Endothelial cell (in vitro differentiated cells): ENCODE data around the gene KEAP1. TPM values are rescaled to one million over a fixed set of nuclear protein-coding genes. Genes with fewer than 3 reads are reported as not detected.

ENCODE experiments used
- DNase-seq: peaks from one replicate; pipeline ENCODE4 v3.0.0; 2021; ENCODE audit warnings: low spot score
- H3K27ac Mint-ChIP-seq: one replicate; pipeline ENCODE4 v1.8.0; 2021; ENCODE audit warnings: mixed read lengths, inconsistent platforms; ENCODE audit not compliant: unreplicated experiment
- H3K27me3 Mint-ChIP-seq: one replicate; pipeline ENCODE4 v1.8.0; 2021; ENCODE audit warnings: mild to moderate bottlenecking, moderate library complexity, mixed read lengths, inconsistent platforms; ENCODE audit not compliant: unreplicated experiment
- H3K36me3 Mint-ChIP-seq: one replicate; pipeline ENCODE4 v1.8.0; 2021; ENCODE audit warnings: mild to moderate bottlenecking, low read depth, mixed read lengths, inconsistent platforms; ENCODE audit not compliant: unreplicated experiment
- H3K4me1 Mint-ChIP-seq: one replicate; pipeline ENCODE4 v1.8.0; 2021; ENCODE audit warnings: mild to moderate bottlenecking, mixed read lengths, inconsistent platforms; ENCODE audit not compliant: unreplicated experiment
- H3K4me3 Mint-ChIP-seq: one replicate; pipeline ENCODE4 v1.8.0; 2021; ENCODE audit warnings: mild to moderate bottlenecking, mixed read lengths, inconsistent platforms; ENCODE audit not compliant: unreplicated experiment
- H3K9me3 Mint-ChIP-seq: one replicate; pipeline ENCODE4 v1.8.0; 2021; ENCODE audit warnings: mixed read lengths, inconsistent platforms; ENCODE audit not compliant: unreplicated experiment
- microRNA-seq: library from miRNA; unstranded; fragments of <30 nt; microRNA quantifications from one replicate; pipeline ENCODE4, GENCODE V29; 2020; ENCODE audit not compliant: unreplicated experiment
- total RNA-seq: library from RNA; stranded (reverse); fragmentation: NEBNext Ultra II Directional; extraction: Animal tissue kit (Norgen Biotek cat#: 25700); gene quantifications from one replicate; pipeline ENCODE4 v1.2.1, GENCODE V29; 2021; ENCODE audit not compliant: unreplicated experiment
- TF ChIP-seq, protein P1 (sequence below): fragments of 200-600 bp; sonication (generic); IDR thresholded peaks from one replicate; pipeline ENCODE4 v1.5.0; 2021; ENCODE audit warnings: antibody characterized with exemption; ENCODE audit not compliant: unreplicated experiment

KEAP1 gene
- total RNA-seq, 1 donor from 2014 or later = 56.4 TPM

- no peaks in the 10 kb centered on the region for H3K4me1 Mint-ChIP-seq
- peaks cover 5% of the 10 kb centered on the region for H3K27me3 Mint-ChIP-seq
Measured at GRCh38 chr19:10442698-10443097, 60.5 kb downstream of the KEAP1 start.

DNA sequence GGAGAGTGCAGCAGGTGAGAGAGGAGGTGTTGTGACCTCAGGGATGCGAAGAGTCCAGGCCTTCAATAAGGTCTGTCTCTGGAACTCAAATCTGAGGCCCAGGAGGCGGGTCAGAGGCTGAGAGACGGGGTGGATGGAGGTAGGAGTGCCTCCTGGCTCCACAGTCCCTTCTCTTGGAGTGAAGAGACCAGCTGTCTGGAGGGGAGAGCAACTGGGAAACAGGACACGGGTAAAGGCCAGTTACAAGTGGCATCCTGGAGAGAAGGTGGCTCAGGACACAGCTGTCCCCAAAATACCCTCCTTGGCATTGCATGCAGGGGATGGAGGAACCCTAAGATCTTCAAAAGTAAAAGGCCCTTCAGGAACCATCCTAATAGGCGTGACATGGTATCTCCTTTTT, 63.6 kb downstream of the KEAP1 start:
- TF ChIP-seq, protein P1, sequence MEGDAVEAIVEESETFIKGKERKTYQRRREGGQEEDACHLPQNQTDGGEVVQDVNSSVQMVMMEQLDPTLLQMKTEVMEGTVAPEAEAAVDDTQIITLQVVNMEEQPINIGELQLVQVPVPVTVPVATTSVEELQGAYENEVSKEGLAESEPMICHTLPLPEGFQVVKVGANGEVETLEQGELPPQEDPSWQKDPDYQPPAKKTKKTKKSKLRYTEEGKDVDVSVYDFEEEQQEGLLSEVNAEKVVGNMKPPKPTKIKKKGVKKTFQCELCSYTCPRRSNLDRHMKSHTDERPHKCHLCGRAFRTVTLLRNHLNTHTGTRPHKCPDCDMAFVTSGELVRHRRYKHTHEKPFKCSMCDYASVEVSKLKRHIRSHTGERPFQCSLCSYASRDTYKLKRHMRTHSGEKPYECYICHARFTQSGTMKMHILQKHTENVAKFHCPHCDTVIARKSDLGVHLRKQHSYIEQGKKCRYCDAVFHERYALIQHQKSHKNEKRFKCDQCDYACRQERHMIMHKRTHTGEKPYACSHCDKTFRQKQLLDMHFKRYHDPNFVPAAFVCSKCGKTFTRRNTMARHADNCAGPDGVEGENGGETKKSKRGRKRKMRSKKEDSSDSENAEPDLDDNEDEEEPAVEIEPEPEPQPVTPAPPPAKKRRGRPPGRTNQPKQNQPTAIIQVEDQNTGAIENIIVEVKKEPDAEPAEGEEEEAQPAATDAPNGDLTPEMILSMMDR = no peak
- DNase-seq = no peak
- no peaks in the 10 kb centered on the region for H3K9me3 Mint-ChIP-seq
- peaks cover 3% of the 10 kb centered on the region for H3K27me3 Mint-ChIP-seq
- no peak overlapping the region for H3K27ac Mint-ChIP-seq
- H3K4me1 Mint-ChIP-seq = no peaks in the 10 kb centered on the region
- H3K4me3 Mint-ChIP-seq = no peak overlapping the region
- H3K36me3 Mint-ChIP-seq = no peaks in the 10 kb centered on the region

More at GRCh38 chr19:10442698-10443097, 60.5 kb downstream of the KEAP1 start:
- DNase-seq = no peak
- TF ChIP-seq, protein P1 = no peak
- H3K4me3 Mint-ChIP-seq = no peak overlapping the region
- no peaks in the 10 kb centered on the region for H3K36me3 Mint-ChIP-seq
- no peaks in the 10 kb centered on the region for H3K9me3 Mint-ChIP-seq
- no peak overlapping the region for H3K27ac Mint-ChIP-seq

Small RNA genes within 50 kb of the gene (microRNA-seq; reads per million reads assigned to microRNA genes)
- 0.35 reads per million for gene MIR1238

Other genes with a start within 250 kb of the KEAP1 start
- 7.2 TPM for gene ICAM1, start 232.2 kb downstream of the KEAP1 start, total RNA-seq
- 0.36 TPM for gene ICAM4, start 216.4 kb downstream of the KEAP1 start, total RNA-seq
- not detected for gene ICAM5, start 213.4 kb downstream of the KEAP1 start, total RNA-seq
- gene ZGLP1, start 193.5 kb downstream of the KEAP1 start, total RNA-seq = 8.2 TPM
- gene FDX2, start 187.3 kb downstream of the KEAP1 start, total RNA-seq = 18.9 TPM
- gene RAVER1, start 169.8 kb downstream of the KEAP1 start, total RNA-seq = 46.1 TPM
- 24.9 TPM for gene ICAM3, start 163.7 kb downstream of the KEAP1 start, total RNA-seq
- gene TYK2, start 122.8 kb downstream of the KEAP1 start, total RNA-seq = 143 TPM
- gene CDC37, start 99.8 kb downstream of the KEAP1 start, total RNA-seq = 386 TPM
- gene PDE4A, start 82.8 kb downstream of the KEAP1 start, total RNA-seq = 0.46 TPM
- not detected for gene S1PR5, start 14.1 kb upstream of the KEAP1 start, total RNA-seq
- 11.8 TPM for gene ATG4D, start 40.5 kb upstream of the KEAP1 start, total RNA-seq
- 25.2 TPM for gene KRI1, start 62.7 kb upstream of the KEAP1 start, total RNA-seq
- gene CDKN2D, start 65.6 kb upstream of the KEAP1 start, total RNA-seq = 8.1 TPM
- 7.5 TPM for gene AP1M2, start 84.0 kb upstream of the KEAP1 start, total RNA-seq
- gene SLC44A2, start 122.2 kb upstream of the KEAP1 start, total RNA-seq = 272 TPM
- 330 TPM for gene ILF3, start 151.0 kb upstream of the KEAP1 start, total RNA-seq
- 32.5 TPM for gene QTRT1, start 198.1 kb upstream of the KEAP1 start, total RNA-seq
- 184 TPM for gene DNM2, start 214.7 kb upstream of the KEAP1 start, total RNA-seq